GM12875 (cell line): ENCODE measurements around the gene PROC.

Source experiments
- H3K4me3 ChIP-seq: one replicate; pipeline ENCODE4 v1.5.1; 2011; ENCODE audit warnings: low read depth, low read length, control low read depth
- TF ChIP-seq, protein P1 (sequence below): IDR thresholded peaks from 2 replicates; pipeline ENCODE4 v1.5.1; 2011; ENCODE audit warnings: low read depth, mild to moderate bottlenecking, control low read depth, inconsistent platforms, low read length, moderate library complexity, borderline replicate concordance; ENCODE audit not compliant: insufficient read depth

PROC gene

DNA sequence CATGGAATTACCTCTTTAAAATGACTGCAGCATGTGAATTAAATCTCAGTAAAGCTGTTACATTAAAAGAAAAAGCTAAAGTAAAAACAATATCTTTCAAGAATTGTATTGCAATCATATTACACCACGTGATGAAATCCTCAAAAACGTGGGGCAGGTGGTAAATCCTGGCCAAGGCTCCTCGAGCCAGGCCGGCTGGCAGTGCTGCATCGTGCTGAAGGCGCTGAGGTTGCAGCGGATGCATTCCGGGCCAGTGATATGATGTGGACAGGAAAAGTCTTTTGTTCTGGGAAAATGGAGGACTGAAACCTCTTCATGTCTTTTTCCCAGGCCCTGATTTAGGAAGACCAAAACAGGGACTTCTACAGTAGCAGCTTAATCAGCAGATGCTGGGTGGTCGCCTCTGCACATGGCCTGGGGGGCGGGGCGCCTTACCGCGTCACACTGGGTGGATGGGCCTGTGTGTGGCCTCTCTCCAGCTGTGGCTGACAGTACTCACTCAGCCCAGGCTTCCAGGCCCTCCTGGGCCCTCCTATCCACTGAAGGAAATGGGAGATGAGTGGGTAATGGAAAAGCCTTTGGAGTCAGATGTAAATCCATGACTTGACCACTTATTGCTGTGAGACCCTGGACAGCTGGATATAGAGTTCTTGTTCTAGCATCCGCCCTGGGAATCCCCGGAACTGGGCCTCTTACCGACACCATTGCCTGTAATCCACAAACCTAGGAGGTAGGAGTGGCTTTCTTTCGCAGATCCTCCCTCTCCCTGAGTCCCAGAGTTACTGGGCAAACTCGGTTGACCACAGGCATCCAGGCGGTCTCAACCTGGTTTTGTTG is 45.1 kb downstream of the PROC start:
- TF ChIP-seq, protein P1, sequence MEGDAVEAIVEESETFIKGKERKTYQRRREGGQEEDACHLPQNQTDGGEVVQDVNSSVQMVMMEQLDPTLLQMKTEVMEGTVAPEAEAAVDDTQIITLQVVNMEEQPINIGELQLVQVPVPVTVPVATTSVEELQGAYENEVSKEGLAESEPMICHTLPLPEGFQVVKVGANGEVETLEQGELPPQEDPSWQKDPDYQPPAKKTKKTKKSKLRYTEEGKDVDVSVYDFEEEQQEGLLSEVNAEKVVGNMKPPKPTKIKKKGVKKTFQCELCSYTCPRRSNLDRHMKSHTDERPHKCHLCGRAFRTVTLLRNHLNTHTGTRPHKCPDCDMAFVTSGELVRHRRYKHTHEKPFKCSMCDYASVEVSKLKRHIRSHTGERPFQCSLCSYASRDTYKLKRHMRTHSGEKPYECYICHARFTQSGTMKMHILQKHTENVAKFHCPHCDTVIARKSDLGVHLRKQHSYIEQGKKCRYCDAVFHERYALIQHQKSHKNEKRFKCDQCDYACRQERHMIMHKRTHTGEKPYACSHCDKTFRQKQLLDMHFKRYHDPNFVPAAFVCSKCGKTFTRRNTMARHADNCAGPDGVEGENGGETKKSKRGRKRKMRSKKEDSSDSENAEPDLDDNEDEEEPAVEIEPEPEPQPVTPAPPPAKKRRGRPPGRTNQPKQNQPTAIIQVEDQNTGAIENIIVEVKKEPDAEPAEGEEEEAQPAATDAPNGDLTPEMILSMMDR = no peak
- H3K4me3 ChIP-seq = no peak overlapping the region

DNA sequence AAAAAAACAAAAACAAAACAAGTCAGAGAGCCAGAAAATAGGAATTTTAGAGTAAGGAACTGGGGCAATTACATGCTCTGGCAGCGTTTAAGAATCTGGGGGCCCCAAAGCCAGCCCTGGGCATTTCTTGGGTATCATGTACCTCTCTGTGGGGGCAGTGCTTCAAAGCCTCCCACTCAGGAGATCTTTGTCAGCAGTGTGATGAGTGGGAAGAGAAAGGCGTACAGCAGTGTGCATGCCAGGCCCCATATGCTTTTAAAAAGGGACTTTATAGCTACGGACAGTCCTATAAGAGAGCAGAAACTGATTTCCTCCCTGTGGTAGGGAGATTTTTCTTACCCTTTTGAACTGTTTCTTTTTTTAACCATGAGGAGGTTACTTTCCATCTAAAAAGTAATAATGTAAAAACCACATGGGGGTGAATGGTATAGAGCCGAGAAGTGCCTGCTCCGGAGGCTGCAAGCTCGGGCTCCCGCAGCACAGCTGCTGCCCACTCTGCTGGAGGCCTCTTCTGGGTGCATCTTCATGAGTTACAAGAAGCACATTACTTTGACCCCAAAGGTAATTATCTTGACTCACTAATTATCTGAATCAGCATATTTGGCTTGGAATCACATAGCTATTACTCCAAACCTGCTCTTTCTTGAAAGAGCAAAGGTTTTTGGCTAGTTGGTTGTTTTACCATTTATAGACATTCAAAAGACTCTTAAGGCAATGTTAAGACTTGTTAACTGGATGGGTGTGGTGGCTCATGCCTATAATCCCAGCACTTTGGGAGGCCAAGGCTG is 46.4 kb downstream of the PROC start:
- TF ChIP-seq, protein P1 = no peak
- H3K4me3 ChIP-seq = no peak overlapping the region

DNA sequence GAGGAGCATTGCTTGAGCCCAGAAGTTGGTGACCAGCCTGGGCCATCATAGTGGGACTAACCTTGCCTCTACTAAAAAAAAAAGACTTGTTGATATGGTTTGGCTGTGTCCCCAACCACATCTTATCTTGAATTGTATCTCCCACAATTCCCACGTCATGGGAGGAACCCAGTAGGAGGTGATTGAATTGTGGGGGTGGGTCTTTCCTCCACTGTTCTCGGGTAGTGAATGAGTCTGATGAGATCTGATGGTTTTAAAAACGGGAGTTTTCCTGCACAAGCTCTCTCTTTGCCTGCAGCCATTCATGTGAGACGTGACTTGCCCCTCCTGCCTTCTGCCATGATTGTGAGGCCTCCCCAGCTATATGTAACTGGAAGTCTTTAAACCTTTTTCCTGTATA is 47.0 kb downstream of the PROC start:
- H3K4me3 ChIP-seq = no peak overlapping the region
- TF ChIP-seq, protein P1 = no peak

DNA sequence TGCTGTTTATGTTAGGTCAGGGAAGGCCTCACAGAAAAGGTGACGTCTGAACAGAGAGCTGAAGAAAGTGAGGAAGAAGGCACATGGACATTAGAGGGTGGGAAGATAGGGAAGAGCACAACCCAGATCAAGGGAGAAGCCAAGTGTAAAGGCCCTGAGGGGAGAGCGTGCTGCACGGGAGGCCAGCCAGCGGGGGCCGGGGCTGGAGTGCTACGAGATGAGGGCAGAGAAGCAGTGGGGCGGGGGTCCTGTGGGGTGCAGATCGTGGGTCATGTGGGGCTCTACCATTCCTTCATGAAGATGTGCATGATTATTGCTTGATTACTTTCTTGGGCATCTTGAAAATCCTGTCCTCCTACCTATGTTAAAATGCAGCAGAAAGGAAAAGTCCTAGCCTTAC is 50.8 kb downstream of the PROC start:
- H3K4me3 ChIP-seq = no peak overlapping the region
- TF ChIP-seq, protein P1 = no peak

DNA sequence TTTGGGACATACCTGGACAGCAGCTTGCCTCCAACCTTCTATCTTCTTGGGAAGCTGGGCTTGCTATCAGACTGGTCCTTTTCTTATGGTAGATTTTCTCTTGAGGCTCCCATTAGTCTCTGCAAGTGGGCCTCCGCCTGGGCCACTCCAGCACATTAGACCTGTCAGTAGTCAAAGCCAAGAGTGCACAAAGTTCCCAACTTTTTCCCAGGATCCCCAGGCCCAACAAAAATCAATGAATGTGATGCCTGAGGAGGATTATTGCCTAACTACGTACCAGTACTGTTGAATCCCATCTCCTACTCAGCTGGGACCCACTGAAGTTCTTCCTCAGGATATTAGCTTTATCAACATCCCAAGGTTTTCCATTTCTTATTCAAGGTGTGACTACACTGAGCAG is 51.7 kb downstream of the PROC start:
- TF ChIP-seq, protein P1 = no peak
- H3K4me3 ChIP-seq = no peak overlapping the region

DNA sequence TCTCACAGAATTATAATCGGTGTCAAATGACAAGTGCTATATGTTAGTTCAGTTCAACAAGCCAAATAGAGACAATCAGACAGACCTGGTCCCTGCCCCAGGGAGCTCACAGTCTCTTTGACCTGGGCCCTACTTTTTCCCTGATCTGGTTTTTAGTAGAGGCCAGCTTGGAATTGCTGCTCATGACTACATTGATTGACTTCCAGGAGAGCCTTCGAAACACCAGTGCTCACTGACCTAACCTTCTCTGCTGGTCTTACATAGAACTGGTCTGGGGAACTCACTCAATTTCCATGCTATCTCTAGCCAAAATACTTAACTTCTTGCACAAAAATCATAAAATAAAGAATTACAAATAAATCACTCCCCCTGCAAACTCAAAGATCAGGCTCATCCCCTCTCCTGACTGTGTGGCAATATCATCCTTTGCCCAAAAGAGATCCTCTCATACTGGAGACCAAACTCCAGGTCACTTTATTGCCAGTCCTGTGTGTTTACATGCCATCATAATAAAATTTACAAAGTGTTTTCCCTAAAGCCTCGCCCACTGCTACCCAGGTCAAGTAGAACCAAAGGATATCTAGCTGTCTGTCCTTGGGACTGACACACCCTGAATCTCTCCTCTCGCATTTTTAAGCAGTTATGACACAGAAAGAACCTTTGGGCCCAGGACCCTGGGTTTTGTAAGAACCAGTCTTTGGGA is 53.2 kb downstream of the PROC start:
- H3K4me3 ChIP-seq = no peak overlapping the region
- TF ChIP-seq, protein P1 = no peak
